ENCODE measurements around the gene DHRS13. TPM values are rescaled to one million over a fixed set of nuclear protein-coding genes. Genes with fewer than 3 reads are reported as not detected.
"Not testable (repeated sequence)": the region's sequence is repeated elsewhere in the genome, so short reads cannot be mapped to it uniquely, and the experiment has no call there.

DHRS13 gene
- polyA plus RNA-seq, 3 donors, result 10.1 to 14.0 (median 10.4) TPM

DNA sequence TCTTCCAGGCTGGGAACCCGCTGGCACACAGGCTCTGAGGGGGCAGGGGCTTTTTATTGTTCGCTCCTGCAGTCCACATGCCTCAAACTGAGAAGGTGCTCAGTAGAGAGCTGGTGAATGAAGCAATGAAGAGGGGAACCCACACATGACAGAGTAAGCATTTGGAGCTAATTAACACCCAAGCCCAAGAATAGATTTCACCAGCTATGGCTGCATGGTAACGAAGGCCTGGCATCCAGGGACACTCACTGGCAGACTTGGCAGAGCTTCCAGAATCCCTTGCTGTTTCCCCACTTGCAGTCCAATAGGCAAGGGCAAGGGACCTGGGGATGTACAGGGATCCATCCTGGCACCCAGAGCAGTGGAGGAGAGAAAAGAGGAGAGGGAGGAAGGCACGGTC is 17.5 kb downstream of the DHRS13 start:
- no peak for DNase-seq (ENCODE audit: low read depth in 3 of 3, low spot score in 2 of 3)

DNA sequence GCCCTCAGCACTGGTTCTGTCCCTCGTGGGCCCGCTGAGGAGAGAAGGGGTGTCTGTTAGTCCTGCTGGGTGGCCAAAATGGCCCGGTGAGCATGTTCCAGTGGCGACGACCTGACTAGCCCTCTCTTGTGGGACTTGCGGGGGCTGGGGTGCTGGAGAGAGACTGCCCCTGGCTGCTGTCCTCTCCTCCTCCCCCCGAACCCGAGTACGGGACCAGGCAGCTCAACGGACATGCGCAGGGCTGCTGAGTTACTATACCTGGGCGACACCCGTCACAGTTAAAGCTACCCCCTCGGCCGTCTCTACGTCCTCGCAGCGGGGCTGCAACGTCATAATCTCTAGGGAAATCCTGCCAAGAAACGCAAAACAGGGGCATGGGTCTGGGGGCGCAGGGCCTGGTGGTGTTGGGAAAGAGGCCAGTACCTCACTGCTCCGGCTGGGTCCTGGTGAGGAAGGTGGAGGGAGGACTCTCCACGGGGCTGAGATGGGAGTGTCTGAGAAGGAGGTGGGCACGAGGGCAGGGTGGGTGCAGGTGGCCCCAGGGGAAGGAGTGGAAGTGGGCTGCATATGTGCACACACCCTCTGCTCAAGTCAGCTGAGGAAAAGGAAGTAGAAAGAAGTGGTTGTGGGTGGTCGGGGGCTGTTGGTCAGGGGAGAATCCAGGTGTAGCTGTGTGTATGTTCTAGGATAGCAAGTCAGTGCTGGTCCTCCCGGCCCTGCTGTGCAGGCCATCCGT is 18.7 kb downstream of the DHRS13 start:
- no peak for DNase-seq (ENCODE audit: low read depth in 3 of 3, low spot score in 2 of 3)

- DNase-seq (ENCODE audit: low read depth in 3 of 3, low spot score in 2 of 3), result no peak
These were observed 20.6 kb downstream of the DHRS13 start for GRCh38 chr17:28882154-28882895.

DNA sequence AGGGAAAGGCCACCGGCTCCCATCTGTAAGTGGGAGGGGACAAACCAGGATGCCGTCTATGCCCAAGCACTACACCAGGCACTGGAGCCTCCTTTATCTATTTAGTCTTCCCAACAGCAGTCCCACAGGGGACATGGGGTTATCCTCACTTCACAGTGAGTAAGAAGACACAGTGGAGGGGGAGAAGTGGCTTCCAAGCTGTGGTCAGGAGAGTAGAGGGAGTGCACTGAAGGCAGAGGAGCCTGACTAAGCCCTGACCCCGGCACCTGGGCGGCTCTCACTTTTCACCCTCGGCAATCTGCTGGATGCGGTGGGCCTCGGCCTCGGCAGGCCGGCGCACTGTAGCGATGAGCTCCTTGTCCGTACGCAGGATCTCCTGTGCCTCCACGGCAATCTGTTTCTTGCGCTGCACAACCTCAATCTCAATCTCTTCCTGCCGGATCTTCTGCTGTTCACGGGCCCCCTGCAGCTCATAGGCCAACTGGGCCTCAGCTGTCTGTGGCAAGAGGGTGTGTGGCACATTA is 21.3 kb downstream of the DHRS13 start:
- no peak for DNase-seq (ENCODE audit: low read depth in 3 of 3, low spot score in 2 of 3)

- DNase-seq (ENCODE audit: low read depth in 3 of 3, low spot score in 2 of 3), result no peak
These were observed 22.3 kb downstream of the DHRS13 start for GRCh38 chr17:28880572-28880945.

DNA sequence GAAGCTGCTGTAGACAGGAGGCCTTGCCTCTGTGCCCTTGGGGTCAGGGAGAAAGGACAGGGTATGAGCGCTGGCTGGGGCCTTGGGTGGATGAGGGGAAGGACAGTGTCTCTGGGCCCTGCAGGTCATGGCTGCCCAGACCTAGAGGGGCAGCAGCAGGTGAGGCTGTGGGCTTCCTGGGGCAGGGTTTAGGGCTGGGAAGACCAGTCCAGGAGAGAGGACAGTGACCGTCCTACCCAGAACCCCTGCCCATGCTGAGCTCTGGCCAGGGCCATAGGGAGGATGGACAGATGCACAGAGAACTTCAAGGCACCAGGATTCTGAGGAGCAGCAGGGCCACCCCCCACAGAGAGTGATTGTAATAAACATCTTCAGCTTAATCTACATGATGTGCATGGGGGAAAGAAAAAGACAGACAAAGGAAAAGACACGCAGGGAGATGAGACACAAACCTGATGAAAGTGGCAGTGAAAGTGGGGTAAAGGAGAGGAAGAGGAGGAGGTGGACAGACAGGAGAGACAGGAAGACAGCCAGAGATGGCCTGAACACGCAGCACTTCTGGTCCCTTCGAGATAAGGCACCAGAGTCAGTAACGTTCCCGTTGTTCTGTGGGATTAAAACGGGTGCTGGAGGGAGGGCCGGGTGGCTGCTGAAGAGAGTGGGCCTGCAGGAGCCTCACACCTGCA is 22.9 kb downstream of the DHRS13 start:
- no peak for DNase-seq (ENCODE audit: low read depth in 3 of 3, low spot score in 2 of 3)

DNA sequence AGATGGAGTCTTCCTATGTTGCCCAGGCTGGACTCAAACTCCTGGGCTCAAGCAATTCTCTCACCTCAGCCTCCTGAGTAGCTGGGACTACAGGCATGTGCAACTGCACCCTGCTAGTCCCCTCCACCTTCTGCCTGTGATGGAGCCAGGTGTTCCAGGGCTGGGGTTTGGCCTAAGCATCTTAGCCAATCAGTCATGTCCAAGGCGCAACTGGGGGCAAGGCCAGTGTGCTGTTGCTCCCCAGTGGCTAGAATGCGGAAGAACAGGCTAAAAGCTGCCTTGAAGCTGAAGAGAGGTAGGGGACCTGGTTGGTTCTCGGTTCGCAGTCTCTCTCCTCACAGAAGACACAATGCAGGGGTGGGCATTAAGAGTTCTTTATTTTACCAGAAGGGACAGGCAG is 23.9 kb downstream of the DHRS13 start:
- no peak for DNase-seq (ENCODE audit: low read depth in 3 of 3, low spot score in 2 of 3)

- no peak for DNase-seq (ENCODE audit: low read depth in 3 of 3, low spot score in 2 of 3)
These were observed 24.5 kb downstream of the DHRS13 start for GRCh38 chr17:28878158-28878910.

DNA sequence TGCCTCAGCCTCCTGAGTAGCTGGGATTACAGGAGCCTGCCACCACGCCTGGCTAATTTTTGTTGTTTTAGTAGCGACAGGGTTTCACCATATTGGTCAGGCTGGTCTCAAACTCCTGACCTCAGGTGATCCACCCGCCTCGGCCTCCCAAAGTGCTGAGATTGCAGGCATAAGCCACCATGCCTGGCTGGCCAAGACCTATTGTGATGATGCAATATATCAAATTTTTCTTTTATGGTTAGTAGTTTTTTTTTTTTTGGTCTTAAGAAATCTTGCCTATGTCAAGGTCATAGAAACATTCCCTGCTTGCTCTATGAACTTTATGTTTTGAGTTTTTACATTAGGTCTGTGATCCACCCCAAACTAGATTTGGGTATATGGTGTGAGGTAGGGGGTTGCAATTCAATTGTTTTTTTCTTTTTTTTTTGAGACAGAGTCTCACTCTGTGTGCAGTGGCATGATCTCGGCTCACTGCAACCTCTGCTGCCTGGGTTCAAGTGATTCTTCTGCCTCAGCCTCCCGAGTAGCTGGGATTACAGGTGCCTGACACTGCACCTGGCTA is 25.6 kb downstream of the DHRS13 start:
- DNase-seq (ENCODE audit: low read depth in 3 of 3, low spot score in 2 of 3), result not testable (repeated sequence)

DNA sequence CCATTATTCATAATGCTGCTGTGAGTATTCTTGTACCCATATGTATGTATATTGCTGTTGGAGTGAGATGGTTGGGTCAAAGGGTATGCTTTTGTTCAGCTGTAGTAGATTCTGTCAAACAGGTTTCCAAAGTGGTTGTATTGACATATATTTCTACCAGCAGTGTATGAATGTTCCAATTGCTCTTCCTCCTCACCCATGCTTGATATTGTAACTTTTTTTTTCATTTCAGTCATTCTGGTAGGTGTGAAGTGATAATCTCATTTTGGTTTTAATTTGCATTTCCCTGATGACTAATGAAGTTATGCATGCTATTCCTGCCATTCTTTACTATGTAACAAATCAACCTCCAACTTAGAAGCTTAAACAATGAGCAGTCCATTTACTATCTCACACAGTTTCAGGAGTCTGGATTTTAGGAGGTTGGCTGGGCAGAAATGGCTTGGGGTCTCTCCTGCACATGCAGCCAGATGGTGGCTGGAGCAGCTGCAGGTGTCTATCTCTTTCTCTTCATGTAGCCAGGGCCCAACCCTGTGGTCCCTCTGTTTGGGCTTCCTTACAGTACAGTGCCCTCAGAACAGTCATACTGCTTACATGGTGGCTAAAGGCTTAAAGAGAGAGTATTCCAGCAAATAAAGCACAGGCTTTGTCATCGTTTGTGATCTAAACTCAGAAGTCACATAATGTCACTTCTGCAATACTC is 26.9 kb downstream of the DHRS13 start:
- no peak for DNase-seq (ENCODE audit: low read depth in 3 of 3, low spot score in 2 of 3)

DNA sequence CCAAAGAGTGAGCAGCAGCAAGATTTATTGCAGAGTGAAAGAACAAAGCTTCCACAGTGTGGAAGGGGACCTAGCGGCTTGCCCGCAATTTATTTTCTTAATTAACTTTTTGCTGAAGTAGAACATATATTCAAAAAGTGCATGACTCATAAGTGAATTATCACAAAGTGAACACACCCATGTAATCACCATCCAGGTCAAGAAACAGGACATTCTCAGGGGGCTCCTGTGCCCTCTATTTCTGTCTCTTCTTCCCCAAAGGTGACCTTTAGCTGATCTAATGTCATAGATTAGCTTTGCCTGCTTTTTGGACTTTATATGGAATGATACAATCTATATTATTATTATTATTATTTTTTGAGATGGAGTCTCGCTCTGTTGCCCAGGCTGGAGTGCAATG is 28.1 kb downstream of the DHRS13 start:
- DNase-seq (ENCODE audit: low read depth in 3 of 3, low spot score in 2 of 3), result no peak

GRCh38 chr17:28873839-28874238 is 29.0 kb downstream of the DHRS13 start:
- DNase-seq (ENCODE audit: low read depth in 3 of 3, low spot score in 2 of 3), result no peak

- no peak for DNase-seq (ENCODE audit: low read depth in 3 of 3, low spot score in 2 of 3)
These were observed 31.8 kb downstream of the DHRS13 start for GRCh38 chr17:28871056-28871579.

DNA sequence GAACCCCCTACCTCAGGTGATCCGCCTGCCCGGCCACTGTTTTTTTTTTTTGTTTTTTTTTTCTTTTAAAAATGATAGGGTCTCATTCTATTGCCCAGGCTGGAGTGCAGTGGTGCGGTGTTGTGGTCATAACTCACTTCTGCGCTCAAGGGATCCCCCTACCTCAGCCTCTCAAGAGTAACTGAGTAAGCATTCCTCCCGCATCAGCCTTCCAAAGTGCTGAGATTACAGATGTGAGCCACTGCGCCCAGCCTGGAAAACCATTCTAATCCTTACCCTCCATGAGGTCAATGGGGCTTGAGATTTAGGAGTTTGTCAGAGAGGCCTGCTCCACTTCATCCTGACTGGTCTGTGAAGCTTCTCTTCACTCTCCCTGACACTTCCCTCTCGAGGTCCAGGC is 35.6 kb downstream of the DHRS13 start:
- no peak for DNase-seq (ENCODE audit: low read depth in 3 of 3, low spot score in 2 of 3)

DNA sequence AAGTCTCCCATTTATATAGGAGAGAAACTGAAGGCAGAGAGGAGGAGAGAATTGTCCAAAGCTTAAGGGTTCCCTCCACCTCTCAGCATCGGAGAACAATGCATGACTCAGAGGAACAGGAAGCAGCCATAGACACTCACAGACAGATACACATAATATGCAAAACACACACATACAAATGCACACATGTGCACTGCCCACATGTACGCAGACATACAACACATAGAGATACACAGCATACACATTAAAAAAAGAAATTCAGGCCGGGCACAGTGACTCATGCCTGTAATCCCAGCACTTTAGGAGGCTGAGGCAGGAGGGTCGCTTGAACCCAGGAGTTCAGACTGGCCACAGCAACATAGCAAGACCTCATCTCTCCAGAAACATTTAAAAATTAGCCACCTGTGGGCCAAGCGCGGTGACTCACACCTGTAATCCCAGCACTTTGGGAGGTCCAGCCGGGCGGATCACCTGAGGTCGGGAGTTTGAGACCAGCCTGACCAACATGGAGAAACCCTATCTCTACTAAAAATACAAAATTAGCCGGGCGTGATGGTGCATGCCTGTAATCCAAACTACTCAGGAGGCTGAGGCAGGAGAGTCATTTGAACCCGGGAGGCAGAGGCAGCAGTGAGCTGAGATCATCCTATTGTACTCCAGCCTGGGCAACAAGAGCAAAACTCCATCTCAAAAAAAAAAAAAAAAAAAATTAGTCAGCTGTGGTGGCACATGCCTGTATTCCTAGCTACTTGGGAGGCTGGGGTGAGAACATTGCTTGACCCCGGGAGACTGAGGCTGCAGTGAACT is 36.7 kb downstream of the DHRS13 start:
- DNase-seq (ENCODE audit: low read depth in 3 of 3, low spot score in 2 of 3), result no peak

DNA sequence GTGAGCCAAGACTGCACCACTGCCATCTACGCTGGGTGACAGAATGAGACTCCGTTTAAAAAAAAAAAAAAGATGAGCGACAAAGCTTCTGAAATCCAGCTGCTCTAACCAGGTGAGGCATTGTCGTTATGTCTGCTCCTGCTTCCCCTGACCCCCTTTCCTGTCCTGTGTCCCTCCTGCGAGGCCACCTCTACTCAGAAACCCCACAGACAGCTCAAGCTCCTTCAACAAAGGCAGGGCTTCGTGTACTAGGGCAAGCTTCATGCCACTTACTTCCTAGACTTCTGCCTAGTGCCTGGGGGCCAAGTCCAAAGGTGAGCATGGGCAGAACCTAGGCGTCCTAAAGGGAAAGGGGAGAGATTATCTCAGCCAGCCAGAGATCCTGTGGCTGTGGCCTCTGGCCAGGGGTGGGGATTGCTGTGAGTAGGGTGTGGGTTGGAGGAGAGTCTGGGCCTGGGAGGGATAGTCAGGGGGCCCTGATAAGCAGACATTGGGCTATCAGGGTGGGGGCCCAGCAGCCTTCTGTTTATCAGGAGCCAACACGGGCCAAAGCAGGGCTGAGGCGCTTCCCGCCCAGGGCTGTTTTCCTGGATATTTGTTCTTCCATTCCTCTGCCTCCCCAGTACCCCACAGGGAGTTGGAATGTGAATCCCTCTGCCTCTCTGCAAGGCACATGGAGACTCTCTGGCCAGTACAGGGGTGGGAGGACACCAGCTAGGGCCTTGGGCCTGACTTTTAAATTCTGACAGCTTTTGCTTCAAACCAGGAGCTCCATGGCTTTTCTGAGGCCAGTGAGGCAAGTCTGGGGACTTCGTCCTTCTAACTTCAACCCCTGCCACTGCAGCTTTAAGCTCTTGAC is 37.7 kb downstream of the DHRS13 start:
- no peak for DNase-seq (ENCODE audit: low read depth in 3 of 3, low spot score in 2 of 3)

DNA sequence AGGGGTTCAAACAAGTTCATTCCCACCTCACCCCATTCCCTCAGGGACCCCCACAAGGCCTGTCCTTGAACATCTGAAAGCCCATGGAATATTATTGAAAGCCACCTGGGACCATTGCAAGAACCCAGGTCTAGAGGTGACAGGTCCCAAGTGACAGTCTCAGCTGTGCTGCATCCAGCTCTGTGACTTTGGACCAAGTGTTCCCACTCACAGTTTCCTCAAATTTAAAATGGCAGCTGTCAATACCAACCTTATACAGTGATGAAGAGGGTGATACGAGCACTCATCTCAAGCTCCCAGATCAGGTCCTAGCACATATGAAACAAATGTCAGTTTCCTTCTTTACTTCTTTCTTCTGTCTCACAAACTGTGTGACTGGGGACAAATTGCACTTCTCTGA is 38.9 kb downstream of the DHRS13 start:
- DNase-seq (ENCODE audit: low read depth in 3 of 3, low spot score in 2 of 3), result no peak

DNA sequence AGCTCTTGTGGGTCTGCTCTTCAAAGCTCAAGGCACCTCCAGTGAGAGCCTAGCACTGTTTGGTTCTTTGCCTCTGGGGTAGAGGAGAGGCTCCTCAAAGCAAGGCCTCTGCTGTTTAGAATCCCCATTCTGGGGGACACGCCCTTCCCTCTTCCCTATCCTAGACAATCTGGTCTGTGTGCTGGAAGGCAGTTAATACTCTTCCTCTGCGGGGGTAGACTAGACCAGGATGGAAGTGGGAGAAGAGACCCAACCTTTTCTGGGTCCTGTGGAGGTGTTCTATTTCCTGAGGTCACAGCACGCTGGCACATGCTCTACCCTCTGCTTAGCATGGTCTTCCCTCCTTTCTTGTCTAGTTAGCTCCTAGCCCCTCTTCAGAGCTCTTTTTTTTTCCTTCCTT is 40.3 kb downstream of the DHRS13 start:
- DNase-seq (ENCODE audit: low read depth in 3 of 3, low spot score in 2 of 3), result no peak
